ENCODE measurements around the gene TIGD6. TPM values are rescaled to one million over a fixed set of nuclear protein-coding genes. Genes with fewer than 3 reads are reported as not detected.

Gene TIGD6
- total RNA-seq, 4 donors from 2014 or later: 2.9 to 3.5 (median 3.2) TPM

DNA sequence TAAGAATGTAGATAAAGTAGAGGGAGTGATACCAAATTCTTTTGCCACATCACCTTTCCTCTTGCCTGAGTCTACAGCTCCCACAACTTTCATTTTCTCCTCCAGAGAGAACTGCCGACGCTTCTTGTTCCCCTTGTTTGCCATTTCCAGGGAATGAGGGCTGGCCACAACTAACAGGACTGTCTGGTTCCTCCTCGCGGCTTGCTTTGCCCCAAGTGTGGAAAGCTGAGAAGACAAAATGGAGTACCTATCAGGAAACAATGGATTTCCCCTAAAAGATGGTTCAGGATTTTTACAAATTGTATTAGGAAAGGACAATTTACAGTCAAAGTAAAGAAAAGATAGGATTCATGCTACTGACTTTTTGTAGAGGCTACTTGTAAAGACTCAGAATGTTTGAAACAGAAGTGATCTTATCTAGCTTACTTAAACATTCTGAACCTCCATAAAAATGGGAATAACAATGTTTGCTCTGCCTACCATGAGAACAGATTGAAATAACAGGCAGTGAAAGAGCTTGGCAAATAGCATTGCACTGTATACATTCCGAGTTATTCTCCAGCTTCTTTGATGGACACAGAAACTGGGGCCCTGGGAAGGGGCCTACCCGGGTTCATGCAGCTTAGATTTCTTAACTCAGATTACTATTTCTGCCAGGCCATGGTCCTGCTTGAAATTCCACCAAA, 4.1 kb downstream of the TIGD6 start:
- H3K27me3 ChIP-seq: no peaks in the 10 kb centered on the region
- intact Hi-C loops (cut with DNase I): no loop called here
- no peak for DNase-seq (ENCODE audit: extremely low spot score)
- WGBS: 86% methylated on average over 6 of the region's 6 CpGs
- TF ChIP-seq EP300 (IDR thresholded peaks at IDR 0.05) (no peak), POLR2AphosphoS5 (IDR thresholded peaks at IDR 0.05) (no peak), POLR2A (IDR thresholded peaks at IDR 0.05; ENCODE audit: low read depth) (no peak)
- TF ChIP-seq, protein P1, sequence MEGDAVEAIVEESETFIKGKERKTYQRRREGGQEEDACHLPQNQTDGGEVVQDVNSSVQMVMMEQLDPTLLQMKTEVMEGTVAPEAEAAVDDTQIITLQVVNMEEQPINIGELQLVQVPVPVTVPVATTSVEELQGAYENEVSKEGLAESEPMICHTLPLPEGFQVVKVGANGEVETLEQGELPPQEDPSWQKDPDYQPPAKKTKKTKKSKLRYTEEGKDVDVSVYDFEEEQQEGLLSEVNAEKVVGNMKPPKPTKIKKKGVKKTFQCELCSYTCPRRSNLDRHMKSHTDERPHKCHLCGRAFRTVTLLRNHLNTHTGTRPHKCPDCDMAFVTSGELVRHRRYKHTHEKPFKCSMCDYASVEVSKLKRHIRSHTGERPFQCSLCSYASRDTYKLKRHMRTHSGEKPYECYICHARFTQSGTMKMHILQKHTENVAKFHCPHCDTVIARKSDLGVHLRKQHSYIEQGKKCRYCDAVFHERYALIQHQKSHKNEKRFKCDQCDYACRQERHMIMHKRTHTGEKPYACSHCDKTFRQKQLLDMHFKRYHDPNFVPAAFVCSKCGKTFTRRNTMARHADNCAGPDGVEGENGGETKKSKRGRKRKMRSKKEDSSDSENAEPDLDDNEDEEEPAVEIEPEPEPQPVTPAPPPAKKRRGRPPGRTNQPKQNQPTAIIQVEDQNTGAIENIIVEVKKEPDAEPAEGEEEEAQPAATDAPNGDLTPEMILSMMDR (IDR thresholded peaks at IDR 0.05): no peak
- H3K4me3 ChIP-seq: no peak overlapping the region
- no peaks in the 10 kb centered on the region for H3K9me3 ChIP-seq
- no peak overlapping the region for H3K27ac ChIP-seq (replicated peaks in 1 of 4)
- peaks cover 11 to 20% (median 14%) of the 10 kb centered on the region in 4 donors for H3K4me1 ChIP-seq
- H3K36me3 ChIP-seq: peaks cover 5 to 22% (median 17%) of the 10 kb centered on the region in 4 donors

DNA sequence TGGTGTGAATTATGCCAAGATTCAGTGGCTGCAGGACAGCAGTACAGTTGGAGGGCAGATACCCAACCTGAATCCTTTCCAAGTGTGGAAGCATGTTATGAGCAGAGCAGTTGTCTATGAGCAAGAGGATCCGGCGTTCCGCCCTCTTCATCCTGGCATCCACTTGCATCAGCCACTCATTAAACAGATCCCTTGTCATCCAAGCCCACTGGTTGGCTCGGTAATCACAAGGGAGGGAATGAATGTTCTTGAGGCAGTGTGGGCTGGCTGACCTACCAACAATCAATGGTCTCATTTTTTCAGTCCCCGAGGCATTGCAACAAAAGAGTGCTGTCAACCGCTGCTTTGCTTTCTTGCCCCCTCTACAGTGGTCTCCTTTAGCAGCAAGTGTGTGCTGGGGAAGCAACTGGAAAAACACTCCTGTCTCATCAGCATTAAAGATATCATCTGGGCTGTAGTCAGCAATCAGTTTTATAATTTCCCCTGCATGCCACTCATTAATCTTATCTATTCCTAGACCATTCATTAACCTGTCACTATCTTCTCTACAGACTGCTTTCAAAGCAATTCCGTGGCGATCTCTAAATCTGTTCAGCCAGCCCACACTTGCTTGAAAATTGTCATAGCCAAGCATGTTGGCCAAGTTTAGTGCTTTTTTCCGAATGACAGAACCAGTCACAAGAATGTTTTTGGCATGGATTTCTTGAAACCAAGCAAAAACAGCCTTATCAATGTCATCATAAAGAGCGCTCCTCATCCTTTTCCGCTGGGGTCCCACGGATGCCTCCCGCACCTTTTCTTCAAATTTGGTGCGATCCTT, 4.9 kb downstream of the TIGD6 start:
- H3K4me3 ChIP-seq: no peak overlapping the region
- H3K36me3 ChIP-seq: peaks cover 5 to 22% (median 17%) of the 10 kb centered on the region in 4 donors
- TF ChIP-seq, protein P1 (IDR thresholded peaks at IDR 0.05): no peak
- TF ChIP-seq EP300 (IDR thresholded peaks at IDR 0.05) (no peak), POLR2A (IDR thresholded peaks at IDR 0.05; ENCODE audit: low read depth) (no peak)
- intact Hi-C loops (cut with DNase I): no loop called here
- no peak overlapping the region for H3K27ac ChIP-seq (replicated peaks in 1 of 4)
- H3K9me3 ChIP-seq: no peaks in the 10 kb centered on the region
- WGBS: 93% methylated on average over 11 of the region's 14 CpGs
- H3K27me3 ChIP-seq: no peaks in the 10 kb centered on the region
- H3K4me1 ChIP-seq: peaks cover 10 to 17% (median 13%) of the 10 kb centered on the region in 4 donors
- DNase-seq (ENCODE audit: extremely low spot score): no peak

GRCh38 chr5:149993471-149993870, 7.0 kb downstream of the TIGD6 start:
- Histone ChIP-seq H3K27ac (replicated peaks in 1 of 4) (no peak overlapping the region), H3K4me3 (no peak overlapping the region), H3K9me3 (no peaks in the 10 kb centered on the region), H3K27me3 (no peaks in the 10 kb centered on the region), H3K36me3 (peaks cover 5 to 22% (median 17%) of the 10 kb centered on the region in 4 donors), H3K4me1 (peaks cover 0 to 3% (median under 1%) of the 10 kb centered on the region in 4 donors)
- WGBS: 96% methylated on average over 3 of the region's 3 CpGs
- no peak for DNase-seq (ENCODE audit: extremely low spot score)
- TF ChIP-seq EP300 (IDR thresholded peaks at IDR 0.05): no peak
- TF ChIP-seq, protein P1 (IDR thresholded peaks at IDR 0.05): no peak
- TF ChIP-seq POLR2AphosphoS5 (IDR thresholded peaks at IDR 0.05): no peak
- TF ChIP-seq POLR2A (IDR thresholded peaks at IDR 0.05; ENCODE audit: low read depth): no peak
- intact Hi-C loops (cut with DNase I): loop anchor here (5.0 kb wide), 1 partner anchor 156 kb away; no protein-coding TSS in a partner anchor

- no peak for TF ChIP-seq EP300 (IDR thresholded peaks at IDR 0.05)
- TF ChIP-seq, protein P1 (IDR thresholded peaks at IDR 0.05): peak; percentile 87 to 94 (median 94)
- H3K36me3 ChIP-seq: peaks cover 5 to 12% (median 11%) of the 10 kb centered on the region in 4 donors
- H3K27me3 ChIP-seq: no peaks in the 10 kb centered on the region
- H3K9me3 ChIP-seq: no peaks in the 10 kb centered on the region
- peak; percentile 93 for DNase-seq (ENCODE audit: extremely low spot score)
- 72% methylated on average over 4 of the region's 4 CpGs for WGBS
- peaks cover 0 to 3% (median 0%) of the 10 kb centered on the region in 4 donors for H3K4me1 ChIP-seq
- H3K27ac ChIP-seq (replicated peaks in 1 of 4): no peak overlapping the region
- H3K4me3 ChIP-seq: no peak overlapping the region
- intact Hi-C loops (cut with DNase I): loop anchor here (5.0 kb wide), 1 partner anchor 153 kb away; no protein-coding TSS in a partner anchor
Measured at GRCh38 chr5:149990518-149991376, 9.7 kb downstream of the TIGD6 start.

Measured in esophagus muscularis mucosa (tissue), 4 donors.